ENCODE measurements around the gene BOD1. TPM values are rescaled to one million over a fixed set of nuclear protein-coding genes. Genes with fewer than 3 reads are reported as not detected.

BOD1 gene
- total RNA-seq, 3 donors from 2014 or later, result 22.1 to 38.3 (median 25.9) TPM

GRCh38 chr5:173564106-173564505 lies 52.3 kb downstream of the BOD1 start:
- intact Hi-C loops (cut with DNase I, micrococcal nuclease), result no loop called here
- peaks cover 5% of the 10 kb centered on the region for H3K9me3 ChIP-seq
- H3K4me1 ChIP-seq (ENCODE audit: low read depth), result no peaks in the 10 kb centered on the region
- no peak for ATAC-seq
- no peaks in the 10 kb centered on the region for H3K36me3 ChIP-seq (ENCODE audit: low read depth)
- no peak for TF ChIP-seq CTCF (IDR thresholded peaks at IDR 0.05)
- H3K4me3 ChIP-seq, result no peak overlapping the region
- DNase-seq, result no peak

DNA sequence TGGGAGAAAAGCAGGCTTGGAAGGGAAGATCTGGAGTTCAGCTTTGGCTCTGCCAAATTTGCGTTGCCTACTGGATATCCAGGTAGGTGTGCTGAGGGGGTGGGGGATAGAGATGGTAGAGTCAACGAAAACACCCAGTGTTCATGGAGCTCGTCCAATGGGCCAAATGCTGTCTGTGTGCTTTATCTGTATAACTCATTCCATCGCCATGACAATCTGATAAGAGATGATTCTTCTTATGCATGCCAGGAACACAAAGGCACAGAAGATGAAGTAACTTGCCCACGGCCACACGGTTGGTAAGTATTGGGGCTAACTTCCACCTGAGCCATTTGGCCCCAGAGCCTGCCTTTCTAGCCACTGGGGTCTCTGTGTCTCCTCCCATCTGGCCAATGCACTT lies 53.2 kb downstream of the BOD1 start:
- Histone ChIP-seq H3K4me1 (ENCODE audit: low read depth) (no peaks in the 10 kb centered on the region), H3K4me3 (no peak overlapping the region), H3K36me3 (ENCODE audit: low read depth) (no peaks in the 10 kb centered on the region), H3K9me3 (peaks cover 5% of the 10 kb centered on the region)
- ATAC-seq (no peak), DNase-seq (no peak)
- intact Hi-C loops (cut with DNase I, micrococcal nuclease), result no loop called here
- TF ChIP-seq CTCF (IDR thresholded peaks at IDR 0.05), result no peak

- no peak for TF ChIP-seq CTCF (IDR thresholded peaks at IDR 0.05)
- Histone ChIP-seq H3K4me3 (no peak overlapping the region), H3K36me3 (ENCODE audit: low read depth) (no peaks in the 10 kb centered on the region), H3K4me1 (ENCODE audit: low read depth) (no peaks in the 10 kb centered on the region), H3K9me3 (peaks cover 5% of the 10 kb centered on the region)
- DNase-seq, result no peak
- no peak for ATAC-seq
- intact Hi-C loops (cut with DNase I, micrococcal nuclease), result no loop called here
Observed at GRCh38 chr5:173562451-173562850, 54.0 kb downstream of the BOD1 start.

Measured in mucosa of descending colon (tissue), 3 donors.